Thymus (tissue), 11 donors: ENCODE results near the gene PPP1R16B. TPM values are rescaled to one million over a fixed set of nuclear protein-coding genes. Genes with fewer than 3 reads are reported as not detected.

Experiments
- DNase-seq, 9 donors: peaks; one replicate each; pipeline ENCODE4 v3.0.0-alpha.2; 2013; ENCODE audit warnings: low spot score in 9 of 9, low read depth in 6 of 9, missing footprints in 1 of 9
- H3K27ac ChIP-seq, 2 donors: one replicate each; pipeline ENCODE4 v1.5.1; 2013; ENCODE audit warnings: control low read depth in 1 of 2, low read depth in 1 of 2, low read length in 1 of 2, mild to moderate bottlenecking in 1 of 2, moderate library complexity in 1 of 2
- H3K27me3 ChIP-seq, 2 donors: one replicate each; pipeline ENCODE4 v1.5.1; 2013; ENCODE audit warnings: low read length in 1 of 2; ENCODE audit not compliant: control insufficient read depth in 2 of 2, insufficient read depth in 1 of 2
- H3K36me3 ChIP-seq, 2 donors: one replicate each; pipeline ENCODE4 v1.5.1; 2013; ENCODE audit warnings: low read length in 1 of 2, mild to moderate bottlenecking in 1 of 2, moderate library complexity in 1 of 2; ENCODE audit not compliant: control insufficient read depth in 2 of 2, insufficient read depth in 2 of 2
- H3K4me1 ChIP-seq, 2 donors: one replicate each; pipeline ENCODE4 v1.5.1; 2013; ENCODE audit warnings: low read length in 2 of 2; ENCODE audit not compliant: control insufficient read depth in 2 of 2, insufficient read depth in 2 of 2
- H3K4me3 ChIP-seq, 2 donors: one replicate each; pipeline ENCODE4 v1.5.1; 2013; ENCODE audit warnings: low read length in 2 of 2, control low read depth in 1 of 2, mild to moderate bottlenecking in 1 of 2
- H3K9me3 ChIP-seq, 2 donors: one replicate each; pipeline ENCODE4 v1.5.1; 2013; ENCODE audit warnings: low read length in 1 of 2, mild to moderate bottlenecking in 1 of 2; ENCODE audit not compliant: control insufficient read depth in 2 of 2, insufficient read depth in 1 of 2
- WGBS: extraction: QIAGEN DNeasy Blood & Tissue Kit; methylation state at CpG from one replicate; pipeline ENCODE4 v1.1.7; 2013; 5-methylcytosine and 5-hydroxymethylcytosine counted together
- polyA plus RNA-seq: library from polyadenylated mRNA; stranded (reverse); fragments of 200-250 nt; gene quantifications from one replicate; pipeline ENCODE4 v1.2.3, GENCODE V29; 2013
- total RNA-seq: library from RNA; stranded (reverse); fragments of 120-200 nt; gene quantifications from one replicate; pipeline ENCODE4 v1.2.4, GENCODE V29; 2013
- donor health status: healthy.

Gene PPP1R16B
- total and polyA plus RNA-seq, 2 donors, result 13.8 to 16.8 TPM

DNA sequence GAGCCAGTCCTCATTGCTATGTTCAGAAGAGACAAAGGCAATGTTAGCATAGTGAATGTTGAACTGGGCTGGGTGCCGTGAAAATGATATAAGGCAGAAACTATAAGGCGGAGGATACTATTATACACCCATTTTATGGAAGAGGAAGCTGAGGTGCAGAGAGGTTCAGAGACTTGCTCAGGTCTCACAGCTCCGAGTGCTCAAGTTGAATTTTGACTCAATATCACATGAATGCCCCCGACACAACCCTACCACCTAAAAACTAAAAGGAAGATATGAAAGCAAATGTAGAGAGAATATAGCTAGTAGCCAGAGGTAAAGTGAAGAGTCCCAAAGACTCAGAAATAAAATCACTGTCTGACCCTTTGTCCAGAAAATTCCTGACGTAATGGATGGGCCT, 56.7 kb downstream of the PPP1R16B start:
- Histone ChIP-seq H3K9me3 (no peaks in the 10 kb centered on the region), H3K4me3 (no peak overlapping the region), H3K27me3 (no peaks in the 10 kb centered on the region), H3K27ac (no peak overlapping the region), H3K4me1 (peaks cover 9 to 25% of the 10 kb centered on the region in 2 donors), H3K36me3 (no peaks in the 10 kb centered on the region)
- WGBS, result 98% methylated on average over 5 of the region's 5 CpGs
- no peak for DNase-seq

DNA sequence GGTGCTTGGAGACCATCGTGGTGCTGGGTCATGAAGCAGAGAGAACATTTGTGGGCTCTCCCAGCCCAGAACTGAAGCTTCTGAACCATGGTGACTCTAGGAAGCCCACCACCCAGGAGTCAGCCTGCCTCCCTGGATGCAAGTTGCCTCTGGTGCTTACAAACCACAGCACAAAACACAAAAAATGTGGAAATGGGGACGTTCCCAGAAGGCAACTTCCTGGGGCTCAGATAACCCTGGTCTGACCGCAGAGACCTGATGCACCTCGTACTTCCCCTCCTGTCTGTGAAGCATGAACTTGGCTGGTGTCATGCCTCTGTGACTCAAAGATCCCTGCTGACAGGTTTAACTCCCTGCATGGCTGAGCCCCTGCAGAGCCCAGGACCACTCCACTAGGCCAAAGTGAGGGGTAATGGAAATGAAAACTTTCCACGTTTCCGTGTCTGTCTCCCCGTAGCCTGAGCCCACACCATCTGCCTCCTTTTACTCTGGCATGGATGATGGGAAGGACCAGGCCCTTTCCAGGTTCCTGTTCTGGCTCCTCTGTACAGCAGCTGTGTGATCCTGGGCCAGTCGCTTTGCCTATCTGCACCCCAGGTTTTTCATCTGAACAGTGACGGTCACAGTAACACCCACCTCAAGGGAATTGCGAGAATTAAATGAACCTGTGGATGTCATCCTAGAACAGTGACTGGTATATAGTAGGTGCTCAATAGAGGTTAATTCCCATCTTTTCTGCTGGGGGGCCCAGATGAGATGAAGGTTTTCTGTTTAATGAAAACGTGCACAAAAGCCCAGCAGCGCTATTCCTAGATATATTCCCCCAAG, 57.7 kb downstream of the PPP1R16B start:
- Histone ChIP-seq H3K27ac (peak overlapping the region in 1 of 2 donors; percentile 9), H3K27me3 (no peaks in the 10 kb centered on the region), H3K9me3 (no peaks in the 10 kb centered on the region), H3K4me3 (no peak overlapping the region), H3K4me1 (peaks cover 8 to 24% of the 10 kb centered on the region in 2 donors), H3K36me3 (no peaks in the 10 kb centered on the region)
- DNase-seq, result peak in 3 of 9 donors; percentile 20 to 56 (median 44)
- 86% methylated on average over 12 of the region's 12 CpGs for WGBS

DNA sequence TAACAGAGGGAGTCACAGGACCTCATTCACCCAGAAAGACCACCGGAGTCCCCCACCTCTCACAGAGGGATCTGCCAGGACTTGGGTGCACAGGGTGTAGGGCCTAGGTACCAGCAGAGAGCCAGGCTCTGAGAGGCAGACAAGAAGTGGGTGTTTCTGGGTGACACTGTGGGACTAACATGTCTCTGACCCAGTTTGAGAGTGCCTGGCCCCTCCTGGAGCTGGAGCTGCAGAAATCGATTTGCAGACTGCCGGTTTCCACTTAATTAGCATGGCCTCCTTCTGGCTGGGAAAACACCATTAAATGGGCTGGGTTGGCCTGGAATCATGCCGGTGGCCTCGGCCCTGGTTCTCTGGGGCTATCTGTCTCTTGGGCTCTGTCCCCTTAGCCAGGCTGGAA, 59.2 kb downstream of the PPP1R16B start:
- peaks cover 0 to 11% of the 10 kb centered on the region in 2 donors for H3K4me1 ChIP-seq
- no peak for DNase-seq
- WGBS, result 97% methylated on average over 5 of the region's 5 CpGs
- no peak overlapping the region for H3K4me3 ChIP-seq
- H3K9me3 ChIP-seq, result no peaks in the 10 kb centered on the region
- H3K36me3 ChIP-seq, result no peaks in the 10 kb centered on the region
- no peak overlapping the region for H3K27ac ChIP-seq
- no peaks in the 10 kb centered on the region for H3K27me3 ChIP-seq

DNA sequence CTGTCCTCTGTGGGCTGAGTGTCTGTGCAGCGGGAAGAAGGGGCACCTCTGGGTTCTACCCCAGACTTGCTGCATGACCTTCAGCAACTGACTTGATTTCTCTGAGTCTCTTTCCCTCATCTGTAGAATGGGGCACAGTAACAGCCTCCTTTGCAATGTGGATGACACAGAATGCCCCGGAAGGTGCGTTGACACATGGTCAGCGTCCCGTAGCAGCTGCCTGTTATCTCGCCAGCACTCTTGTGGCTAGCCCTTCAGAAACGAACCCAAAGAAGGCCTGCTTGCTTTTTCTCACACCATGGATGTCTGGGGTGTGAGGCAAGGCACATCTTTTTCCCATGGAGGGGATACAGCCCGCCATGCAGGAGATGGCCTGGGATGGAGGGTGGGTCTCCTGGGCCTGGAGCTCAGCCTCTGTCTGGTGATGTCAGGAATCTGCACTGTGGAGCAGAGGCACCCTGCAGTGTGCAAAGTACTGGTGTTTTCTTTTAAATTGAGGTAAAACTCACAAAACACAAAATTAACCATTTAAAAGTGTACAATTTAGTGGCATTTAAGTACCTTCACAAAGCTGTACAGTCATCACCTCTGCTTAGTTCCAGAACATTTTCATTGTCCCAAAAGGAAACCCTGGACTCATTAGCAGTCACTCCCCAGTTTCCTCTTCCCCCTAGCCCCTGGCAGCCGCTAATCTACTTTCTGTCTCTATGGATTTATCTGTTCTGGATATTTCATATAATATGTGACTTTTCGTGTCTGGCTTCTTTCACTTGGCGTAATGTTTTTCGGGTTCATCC, 61.0 kb downstream of the PPP1R16B start:
- Histone ChIP-seq H3K9me3 (no peaks in the 10 kb centered on the region), H3K27ac (no peak overlapping the region), H3K36me3 (no peaks in the 10 kb centered on the region), H3K4me3 (no peak overlapping the region), H3K27me3 (no peaks in the 10 kb centered on the region), H3K4me1 (peaks cover 11 to 21% of the 10 kb centered on the region in 2 donors)
- no peak for DNase-seq
- WGBS, result 95% methylated on average over 12 of the region's 12 CpGs

DNA sequence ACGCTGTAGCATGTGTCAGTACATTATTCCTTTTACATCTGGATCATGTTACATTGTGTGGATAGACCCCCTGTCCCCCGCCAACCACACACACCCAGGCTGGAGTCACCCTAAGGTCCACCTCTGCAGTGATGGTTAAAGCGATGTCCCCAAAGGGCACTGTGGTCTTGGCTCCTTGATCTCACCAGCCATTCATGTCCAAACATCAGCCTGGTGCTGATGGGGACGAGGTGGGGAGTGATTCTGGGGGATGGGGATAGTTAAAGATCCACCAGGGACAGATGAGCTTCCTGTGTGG, 61.5 kb downstream of the PPP1R16B start:
- DNase-seq, result no peak
- Histone ChIP-seq H3K4me3 (no peak overlapping the region), H3K27me3 (no peaks in the 10 kb centered on the region), H3K27ac (no peak overlapping the region), H3K9me3 (no peaks in the 10 kb centered on the region), H3K4me1 (peaks cover 13 to 26% of the 10 kb centered on the region in 2 donors), H3K36me3 (no peaks in the 10 kb centered on the region)
- 93% methylated on average over 4 of the region's 4 CpGs for WGBS

DNA sequence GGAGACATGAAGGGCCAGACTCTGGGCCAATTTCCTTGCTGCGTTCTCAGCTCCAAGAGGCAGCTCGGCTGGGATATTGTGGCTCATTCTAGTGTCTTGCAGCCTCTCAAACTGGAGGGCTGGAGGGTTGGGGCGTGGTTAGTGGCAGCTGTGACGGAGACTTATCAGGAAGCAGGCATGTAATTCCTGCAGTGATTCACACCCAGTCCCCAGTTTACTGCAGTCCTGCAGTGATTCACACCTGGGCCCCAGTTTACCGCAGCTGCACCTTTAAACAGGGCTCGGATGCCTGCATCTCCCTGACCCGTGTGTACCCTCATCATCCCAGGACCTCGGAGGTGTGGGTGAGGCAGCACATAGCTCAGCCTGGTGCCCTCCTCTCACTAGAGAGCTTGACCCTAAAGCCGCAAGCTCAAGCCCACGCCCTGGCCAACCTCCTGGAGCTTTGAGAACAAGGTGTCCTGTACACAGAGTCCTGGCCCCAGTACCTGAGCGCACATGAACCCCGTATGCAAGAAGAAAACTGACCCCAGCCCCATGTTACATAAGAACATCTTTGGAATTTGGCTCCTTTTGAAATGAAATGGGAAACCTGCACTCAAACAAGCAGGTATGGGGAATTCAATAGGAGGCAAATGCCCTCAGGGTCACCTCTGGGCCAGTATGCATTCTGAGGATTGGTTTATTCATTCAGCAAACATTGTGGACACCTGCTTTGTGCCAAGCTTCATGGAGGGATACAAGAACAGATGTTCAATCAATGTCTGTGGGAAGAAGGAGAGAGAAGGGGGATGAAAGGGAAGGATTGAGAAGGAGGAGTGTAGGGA, 65.4 kb downstream of the PPP1R16B start:
- no peaks in the 10 kb centered on the region for H3K9me3 ChIP-seq
- peaks cover 43 to 54% of the 10 kb centered on the region in 2 donors for H3K4me1 ChIP-seq
- no peaks in the 10 kb centered on the region for H3K27me3 ChIP-seq
- H3K27ac ChIP-seq, result peak overlapping the region in 1 of 2 donors; percentile 54
- WGBS, result 88% methylated on average over 12 of the region's 12 CpGs
- no peaks in the 10 kb centered on the region for H3K36me3 ChIP-seq
- DNase-seq, result no peak
- H3K4me3 ChIP-seq, result no peak overlapping the region

DNA sequence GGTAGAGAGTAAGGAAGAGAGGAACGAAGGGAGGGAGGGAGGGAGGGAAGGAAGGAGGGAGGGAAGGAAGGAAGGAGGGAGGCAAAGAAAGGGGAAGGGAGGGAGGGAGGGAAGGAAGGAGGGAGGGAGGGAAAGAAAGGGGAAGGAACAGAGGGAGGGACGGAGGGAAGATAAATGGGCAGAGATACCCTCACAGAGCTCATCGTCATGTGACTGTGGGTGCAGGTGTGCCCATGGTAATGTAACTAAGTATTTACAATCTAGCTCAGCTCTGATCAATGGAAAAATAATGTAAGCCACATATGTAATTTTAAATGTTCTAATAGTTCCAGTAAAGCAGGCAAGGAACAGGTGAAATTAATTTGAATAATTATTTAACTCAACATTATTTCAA, 66.1 kb downstream of the PPP1R16B start:
- DNase-seq, result no peak
- Histone ChIP-seq H3K27me3 (no peaks in the 10 kb centered on the region), H3K36me3 (no peaks in the 10 kb centered on the region), H3K27ac (no peak overlapping the region), H3K4me3 (no peak overlapping the region), H3K9me3 (no peaks in the 10 kb centered on the region), H3K4me1 (peaks cover 49 to 58% of the 10 kb centered on the region in 2 donors)
- WGBS, result 23% methylated on average over 3 of the region's 3 CpGs

DNA sequence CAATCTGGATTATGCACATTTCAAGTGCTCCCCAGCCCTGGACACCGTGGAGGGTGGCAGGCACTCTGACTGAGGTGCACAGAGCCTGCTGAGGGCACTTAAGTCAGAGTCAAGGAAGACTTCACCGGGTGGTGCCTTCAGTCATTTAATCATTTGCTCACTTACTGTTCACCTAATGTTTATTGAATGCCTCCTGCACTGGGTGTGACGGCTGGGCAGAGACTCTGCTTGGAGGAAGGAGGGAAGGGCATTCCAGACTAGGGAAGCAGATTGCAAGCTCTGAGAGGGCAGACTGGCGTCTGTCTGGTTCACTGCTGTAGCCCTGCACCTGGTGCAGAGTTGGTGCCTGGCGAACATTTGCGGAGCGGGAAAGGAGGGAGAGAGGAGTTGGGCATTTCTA, 66.5 kb downstream of the PPP1R16B start:
- Histone ChIP-seq H3K36me3 (no peaks in the 10 kb centered on the region), H3K4me1 (peaks cover 50 to 58% of the 10 kb centered on the region in 2 donors), H3K9me3 (no peaks in the 10 kb centered on the region), H3K27me3 (no peaks in the 10 kb centered on the region), H3K4me3 (no peak overlapping the region), H3K27ac (no peak overlapping the region)
- 94% methylated on average over 7 of the region's 7 CpGs for WGBS
- DNase-seq, result no peak
